Neural progenitor cell (in vitro differentiated cells): ENCODE measurements around the gene TRIML2.

Experiments used
- CTCF ChIP-seq: fragments of 200-600 bp; sonication (generic); IDR thresholded peaks from 2 replicates; pipeline ENCODE4 v1.5.1; 2017; ENCODE audit warnings: antibody characterized with exemption, mild to moderate bottlenecking
- EZH2 ChIP-seq: fragments of 200-600 bp; sonication (generic); IDR thresholded peaks from 2 replicates; pipeline ENCODE4 v1.6.1; 2017; ENCODE audit warnings: antibody characterized with exemption, mild to moderate bottlenecking, moderate library complexity

GRCh38 chr4:188113156-188113555, 3.8 kb upstream of the TRIML2 start:
- TF ChIP-seq CTCF (no peak), EZH2 (no peak)
